GM04503 (cell line): ENCODE results near the gene FOXP4.

Experiments used
- DNase-seq: peaks from one replicate; pipeline ENCODE4 v3.0.0-alpha.2; 2012; ENCODE audit warnings: low read depth

Gene FOXP4

GRCh38 chr6:41545703-41546474 is at the start of gene FOXP4:
Gene FOXP4, plus strand, starts transcription at chr6:41546381. Its CDS starts 19,380 bp downstream, at chr6:41565761.
- peak; percentile 71 for DNase-seq

- DNase-seq = no peak
These were observed 48.6 kb upstream of the FOXP4 start for GRCh38 chr6:41497573-41497972.

- no peak for DNase-seq
These were observed 48.2 kb upstream of the FOXP4 start for GRCh38 chr6:41497994-41498393.

DNA sequence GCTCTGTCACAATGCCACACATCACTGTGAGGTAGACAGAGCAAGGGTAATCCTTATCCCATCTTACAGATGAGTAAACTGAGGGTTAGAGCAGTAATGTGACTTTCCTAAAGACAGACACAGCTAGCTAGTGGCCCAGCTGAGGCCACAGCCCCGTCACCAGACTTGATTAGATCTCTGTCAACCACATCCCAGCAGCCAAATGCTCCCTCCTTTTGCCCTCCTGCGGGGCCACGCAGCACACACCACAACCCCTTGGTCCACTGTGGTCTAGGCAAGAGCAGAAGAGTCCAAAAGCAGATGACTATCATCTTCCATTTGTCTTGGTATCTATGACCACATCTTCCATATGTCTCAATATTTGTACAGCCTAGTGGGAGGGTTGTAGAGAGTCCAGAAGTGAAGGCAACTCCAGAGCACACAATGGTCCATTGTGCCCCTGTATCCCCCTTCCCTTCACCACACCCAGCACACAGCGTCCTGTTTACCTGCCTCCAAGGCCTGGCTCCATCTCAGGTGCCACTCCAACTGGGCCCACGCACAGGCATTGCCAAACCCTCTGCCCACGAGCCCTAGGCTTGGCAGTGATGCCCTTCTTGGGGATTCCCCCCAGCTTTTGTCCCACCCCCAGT is 47.1 kb upstream of the FOXP4 start:
- no peak for DNase-seq

- DNase-seq = no peak
These were observed 45.6 kb upstream of the FOXP4 start for GRCh38 chr6:41500561-41500960.

DNA sequence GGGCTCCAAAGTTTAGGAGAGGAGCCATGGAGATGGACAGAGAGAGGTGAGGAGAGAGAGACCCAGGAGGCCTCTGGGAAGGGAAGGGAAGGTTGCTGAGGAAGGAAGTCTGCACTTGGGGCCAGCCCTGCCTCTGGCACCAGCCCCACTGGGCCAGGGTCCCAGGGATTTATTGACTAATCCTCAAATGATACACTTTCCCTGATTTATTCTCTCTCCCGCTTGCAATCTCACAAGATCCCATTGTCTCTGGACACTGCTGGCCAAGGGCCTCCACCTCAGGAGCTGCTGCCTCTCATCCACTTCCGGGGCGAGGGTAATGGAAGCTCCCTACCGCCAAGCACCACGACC is 43.6 kb upstream of the FOXP4 start:
- DNase-seq = no peak

DNA sequence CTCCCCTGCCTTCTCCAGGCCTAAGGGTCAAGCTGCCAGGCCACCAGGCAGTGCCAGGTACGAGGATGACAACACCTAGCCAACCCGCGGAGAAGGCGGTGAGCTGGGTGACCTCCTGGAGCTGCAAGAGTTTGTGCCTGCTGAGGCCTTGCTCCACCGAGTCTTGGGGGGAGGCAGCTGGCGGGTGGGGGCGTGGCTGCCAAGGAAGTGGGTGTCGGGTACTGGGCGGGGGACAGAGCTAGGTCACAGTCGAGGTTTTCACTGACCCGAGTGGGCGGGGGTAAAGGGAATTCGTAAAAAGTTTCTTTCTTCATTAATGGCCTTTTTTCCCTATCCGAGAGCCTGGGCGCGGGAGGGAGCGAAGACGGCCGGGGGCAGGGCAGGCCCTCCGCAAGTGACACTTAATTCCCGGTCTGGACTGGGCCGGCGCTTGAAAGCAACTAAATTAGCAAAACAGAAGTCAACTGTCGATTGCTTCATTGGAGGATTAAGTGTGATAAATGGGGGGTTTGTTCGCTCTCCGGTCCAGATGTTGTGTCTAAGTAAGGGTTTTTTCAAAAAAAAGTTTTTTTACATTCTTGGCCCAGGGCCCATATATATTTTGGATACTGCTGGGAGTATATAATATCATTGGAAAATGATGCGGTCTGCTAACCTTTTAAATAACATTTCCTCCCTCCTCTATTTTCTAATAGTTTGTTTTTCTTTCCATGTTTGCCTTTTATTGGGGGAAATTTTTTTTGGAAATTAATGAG is 43.1 kb upstream of the FOXP4 start:
- no peak for DNase-seq

DNA sequence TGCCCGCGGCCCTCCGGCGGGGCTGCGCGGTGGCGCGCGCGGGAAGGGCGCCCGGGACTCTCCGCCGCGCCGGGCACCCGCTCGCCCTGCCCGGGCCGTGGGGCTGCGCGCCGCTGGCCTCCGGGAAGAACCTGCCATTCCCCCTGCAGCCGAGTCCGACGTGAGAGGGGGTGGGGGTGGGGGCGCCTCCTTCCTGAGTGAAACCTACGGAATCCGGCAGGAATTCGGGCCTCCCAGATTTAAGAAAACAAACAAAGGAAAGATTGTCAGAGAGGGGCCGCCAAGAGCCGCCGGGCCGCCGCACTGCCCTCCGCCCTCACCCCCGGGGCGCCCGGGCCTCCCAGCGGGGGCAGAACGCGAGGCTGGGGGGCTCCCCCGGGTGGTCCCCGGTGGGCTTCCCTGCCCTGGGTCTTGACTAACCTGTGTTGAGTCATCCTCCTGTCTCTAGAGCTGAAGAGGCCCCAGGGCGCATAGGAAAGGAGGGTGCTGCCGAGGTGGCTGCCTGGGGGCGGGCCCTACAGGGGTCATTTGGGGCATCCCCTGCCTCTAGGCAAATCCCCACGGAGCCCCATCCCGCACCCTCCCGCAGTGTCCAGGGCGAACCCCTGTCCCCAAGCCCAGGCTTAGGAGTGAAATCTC is 42.2 kb upstream of the FOXP4 start:
- no peak for DNase-seq

- no peak for DNase-seq
These were observed 41.6 kb upstream of the FOXP4 start for GRCh38 chr6:41504466-41505121.

- peak; percentile 20 for DNase-seq
These were observed 40.8 kb upstream of the FOXP4 start for GRCh38 chr6:41505122-41506049.

- no peak for DNase-seq
These were observed 37.7 kb upstream of the FOXP4 start for GRCh38 chr6:41508479-41508878.

GRCh38 chr6:41509580-41509979 is 36.6 kb upstream of the FOXP4 start:
- DNase-seq = no peak

GRCh38 chr6:41511443-41512060 is 34.6 kb upstream of the FOXP4 start:
- DNase-seq = no peak

DNA sequence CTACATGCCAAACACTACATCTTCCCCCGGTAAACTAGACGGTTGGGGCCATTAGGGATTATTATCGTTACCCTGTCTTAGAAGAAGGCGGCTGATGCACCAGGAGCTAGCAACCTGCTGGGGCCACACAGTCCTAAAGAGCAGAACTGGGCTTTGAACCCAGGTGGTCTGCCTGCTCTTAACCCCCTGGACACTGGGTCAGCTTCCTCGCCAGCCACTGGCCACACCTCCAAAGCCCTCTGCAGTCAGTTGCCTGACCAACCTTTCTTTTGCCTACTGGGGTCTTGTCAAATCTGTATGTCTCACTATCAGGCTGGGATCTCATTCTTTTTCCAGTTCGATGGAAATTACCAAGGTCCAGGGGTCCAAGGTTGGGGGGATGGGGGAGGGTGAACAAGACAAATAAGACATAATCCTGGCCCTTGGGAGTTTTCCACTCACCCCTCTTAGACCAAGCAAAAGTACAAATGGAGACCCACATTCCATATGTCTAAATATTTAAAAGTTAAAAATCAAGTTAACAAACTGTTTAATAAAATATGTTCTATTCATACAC is 34.0 kb upstream of the FOXP4 start:
- DNase-seq = no peak

GRCh38 chr6:41515995-41516394 is 30.2 kb upstream of the FOXP4 start:
- DNase-seq = no peak

DNA sequence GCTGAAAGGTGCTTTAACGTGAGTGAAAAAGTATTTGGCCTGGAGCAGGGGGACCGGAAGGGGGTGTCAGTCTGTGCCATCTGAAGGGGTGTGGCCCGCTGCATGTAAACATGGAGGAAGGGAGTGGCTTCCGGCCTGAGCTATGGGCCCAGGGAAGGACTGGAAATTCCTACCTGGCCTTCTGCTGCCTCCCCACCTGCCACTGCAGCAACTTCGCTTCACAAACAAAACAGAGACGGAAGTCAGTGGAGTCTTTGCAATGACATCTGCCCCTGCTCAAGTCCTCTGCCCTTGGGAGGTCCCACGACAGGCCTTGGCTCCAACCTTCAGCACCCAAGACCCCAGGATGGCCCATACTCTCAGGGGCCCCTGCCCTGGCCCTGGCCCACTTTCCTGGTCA is 28.1 kb upstream of the FOXP4 start:
- DNase-seq = no peak

DNA sequence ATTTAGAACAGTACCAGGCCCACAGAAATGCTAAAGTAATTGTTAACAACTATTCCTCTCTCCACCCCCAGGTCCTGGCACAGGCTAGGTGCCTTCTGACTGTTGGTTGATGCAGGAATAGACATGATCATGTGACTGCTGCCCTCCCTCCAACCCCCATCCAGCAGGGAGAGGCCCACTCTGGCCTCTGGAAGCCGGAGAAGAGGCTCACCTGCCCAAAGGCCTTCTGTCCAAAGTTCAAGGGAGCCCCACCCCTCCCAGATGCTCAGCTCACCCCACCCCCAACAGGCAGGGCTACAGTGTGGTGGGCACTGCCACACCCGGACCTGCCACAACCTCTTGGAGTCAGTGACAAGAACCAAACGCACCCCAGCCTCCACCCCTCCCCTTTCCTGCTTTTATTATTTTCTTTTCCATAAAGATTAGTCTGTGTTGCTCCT is 26.9 kb upstream of the FOXP4 start:
- DNase-seq = no peak

DNA sequence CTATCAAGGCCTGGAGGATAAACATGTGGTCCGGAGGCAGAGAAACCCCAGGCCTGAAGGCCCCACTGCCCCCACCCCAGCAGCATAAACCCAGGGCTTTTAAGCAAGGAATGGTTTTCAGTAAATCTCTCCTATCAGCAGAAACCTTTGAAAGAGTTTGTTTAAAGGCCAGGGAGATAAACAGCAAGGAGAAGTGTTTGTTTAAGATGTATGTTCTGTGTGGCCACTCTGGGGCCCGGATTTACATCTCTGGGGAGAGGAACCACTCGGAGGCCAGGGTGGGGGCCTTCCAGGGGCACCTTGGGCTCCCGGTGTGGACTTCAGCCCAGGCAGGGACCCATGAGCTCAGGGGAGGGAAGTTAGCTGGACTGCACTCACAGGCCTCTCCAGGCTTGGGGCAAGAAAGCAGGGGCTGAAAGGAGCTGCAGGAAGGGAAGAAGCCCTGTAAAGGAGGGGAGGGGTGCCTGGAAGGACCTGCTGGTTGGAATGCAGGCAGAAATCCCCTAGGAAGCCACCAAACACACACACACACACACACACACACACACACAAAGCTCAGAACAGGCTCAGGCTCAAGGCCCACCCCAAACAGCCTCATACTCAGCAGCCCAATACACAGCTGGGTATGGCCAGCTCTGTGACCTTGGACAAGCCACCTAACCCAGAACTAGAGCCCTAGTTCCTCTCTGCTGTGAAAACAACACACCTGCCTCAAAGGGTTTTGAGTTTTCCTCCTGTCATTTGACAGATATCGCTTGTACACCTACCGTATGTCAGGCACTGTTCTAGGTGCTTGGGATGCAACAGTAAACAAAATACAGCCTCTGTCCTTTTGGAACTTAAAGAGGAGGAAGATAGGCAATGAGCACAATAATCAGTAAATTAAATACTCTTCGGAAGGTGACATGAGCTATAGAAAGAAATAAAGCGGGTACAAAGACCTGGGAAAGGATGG is 26.2 kb upstream of the FOXP4 start:
- no peak for DNase-seq
